RWPE2 (cell line): ENCODE results near the gene FBXL20.
A peak's percentile ranks its signal among the peaks of the same experiment; 100 is the strongest.

ENCODE experiments used
- ATAC-seq: fragments of 200-7000 bp; cut with Tn5 transposase; 3 replicates; pipeline ENCODE4 v1.9.1; 2021; ENCODE audit warnings: low read depth
- DNase-seq: peaks from one replicate; pipeline ENCODE4 v3.0.0-alpha.2; 2020; ENCODE audit warnings: low spot score
- H3K27ac ChIP-seq: fragments of 450-650 bp; 2 replicates; pipeline ENCODE4 v1.5.1; 2017; ENCODE audit warnings: mild to moderate bottlenecking; ENCODE audit not compliant: poor library complexity, severe bottlenecking
- H3K27me3 ChIP-seq: fragments of 250-450 bp; sonication (Bioruptor Pico); 2 replicates; pipeline ENCODE4 v1.5.1; 2021; ENCODE audit warnings: mild to moderate bottlenecking, moderate library complexity; ENCODE audit not compliant: insufficient read depth, poor library complexity, severe bottlenecking
- H3K36me3 ChIP-seq: fragments of 250-450 bp; sonication (Bioruptor Pico); 2 replicates; pipeline ENCODE4 v1.5.1; 2020; ENCODE audit warnings: low read depth, mild to moderate bottlenecking, moderate library complexity
- H3K4me1 ChIP-seq: fragments of 250-450 bp; sonication (Bioruptor Pico); 2 replicates; pipeline ENCODE4 v1.5.1; 2021; ENCODE audit warnings: mild to moderate bottlenecking, moderate library complexity; ENCODE audit not compliant: insufficient read depth, poor library complexity, severe bottlenecking
- H3K4me3 ChIP-seq: fragments of 250-450 bp; sonication (Bioruptor Pico); 2 replicates; pipeline ENCODE4 v1.5.1; 2021; ENCODE audit warnings: mild to moderate bottlenecking, moderate library complexity; ENCODE audit not compliant: severe bottlenecking
- H3K9me3 ChIP-seq: fragments of 250-450 bp; sonication (Bioruptor Pico); 2 replicates; pipeline ENCODE4 v1.5.1; 2021; ENCODE audit warnings: mild to moderate bottlenecking, moderate library complexity; ENCODE audit not compliant: severe bottlenecking
- TF ChIP-seq, protein P1 (sequence below): fragments of 450-650 bp; IDR thresholded peaks from one replicate; pipeline ENCODE4 v1.5.1; 2017; ENCODE audit warnings: mild to moderate bottlenecking, moderate library complexity; ENCODE audit not compliant: poor library complexity, severe bottlenecking

The FBXL20 gene

DNA sequence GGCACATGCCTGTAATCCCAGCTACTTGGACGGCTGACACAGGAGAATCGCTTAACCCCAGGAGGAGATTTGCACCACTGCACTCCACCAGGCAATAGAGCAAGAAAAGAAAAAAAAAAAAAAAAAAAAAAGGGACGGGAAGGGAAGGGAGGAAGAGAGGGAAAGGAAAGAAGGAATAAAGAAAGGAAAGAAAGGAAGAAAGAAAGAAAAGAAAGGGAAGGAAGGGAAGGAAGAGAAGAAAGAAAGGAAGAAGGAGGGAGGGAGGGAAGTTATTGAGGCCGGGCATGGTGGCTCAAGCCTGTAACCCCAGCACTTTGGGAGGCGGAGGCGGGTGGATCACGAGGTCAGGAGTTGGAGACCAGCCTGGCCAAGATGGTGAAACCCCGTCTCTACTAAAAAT lies 125.3 kb downstream of the FBXL20 start:
- no peak overlapping the region for H3K4me3 ChIP-seq
- no peaks in the 10 kb centered on the region for H3K4me1 ChIP-seq
- no peaks in the 10 kb centered on the region for H3K27me3 ChIP-seq
- H3K9me3 ChIP-seq: no peaks in the 10 kb centered on the region
- H3K36me3 ChIP-seq: 0 out of 2 replicates have a peak, but pooled peaks cover 3% of the 10 kb centered on the region
- H3K27ac ChIP-seq: no peak overlapping the region
- ATAC-seq (no peak), DNase-seq (no peak)
- TF ChIP-seq, protein P1, sequence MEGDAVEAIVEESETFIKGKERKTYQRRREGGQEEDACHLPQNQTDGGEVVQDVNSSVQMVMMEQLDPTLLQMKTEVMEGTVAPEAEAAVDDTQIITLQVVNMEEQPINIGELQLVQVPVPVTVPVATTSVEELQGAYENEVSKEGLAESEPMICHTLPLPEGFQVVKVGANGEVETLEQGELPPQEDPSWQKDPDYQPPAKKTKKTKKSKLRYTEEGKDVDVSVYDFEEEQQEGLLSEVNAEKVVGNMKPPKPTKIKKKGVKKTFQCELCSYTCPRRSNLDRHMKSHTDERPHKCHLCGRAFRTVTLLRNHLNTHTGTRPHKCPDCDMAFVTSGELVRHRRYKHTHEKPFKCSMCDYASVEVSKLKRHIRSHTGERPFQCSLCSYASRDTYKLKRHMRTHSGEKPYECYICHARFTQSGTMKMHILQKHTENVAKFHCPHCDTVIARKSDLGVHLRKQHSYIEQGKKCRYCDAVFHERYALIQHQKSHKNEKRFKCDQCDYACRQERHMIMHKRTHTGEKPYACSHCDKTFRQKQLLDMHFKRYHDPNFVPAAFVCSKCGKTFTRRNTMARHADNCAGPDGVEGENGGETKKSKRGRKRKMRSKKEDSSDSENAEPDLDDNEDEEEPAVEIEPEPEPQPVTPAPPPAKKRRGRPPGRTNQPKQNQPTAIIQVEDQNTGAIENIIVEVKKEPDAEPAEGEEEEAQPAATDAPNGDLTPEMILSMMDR: no peak

- TF ChIP-seq, protein P1: no peak
- peaks cover 11% of the 10 kb centered on the region; the same call in 1 of the 2 replicates for H3K36me3 ChIP-seq
Measured at GRCh38 chr17:39271546-39271945, 129.9 kb downstream of the FBXL20 start.

DNA sequence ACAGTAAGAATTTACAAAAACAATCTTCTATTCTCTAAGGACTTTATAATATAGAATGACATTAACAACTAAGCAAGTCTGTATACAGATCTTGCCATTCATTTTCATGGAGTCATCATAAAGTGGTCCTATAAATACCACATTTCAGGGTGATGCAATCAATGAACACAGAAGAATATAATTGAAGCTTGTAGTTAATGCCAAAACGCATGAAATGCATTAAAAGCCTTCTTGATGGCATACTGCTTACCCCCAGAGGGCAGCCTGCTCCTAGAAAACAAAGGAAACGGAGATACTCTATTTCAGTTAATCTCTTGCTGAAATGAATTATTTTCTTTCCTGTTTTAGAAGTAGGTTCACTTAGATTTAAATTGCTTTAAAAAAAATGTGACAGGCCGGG lies 130.5 kb downstream of the FBXL20 start:
- H3K4me3 ChIP-seq: no peak overlapping the region
- DNase-seq (no peak), ATAC-seq (no peak)
- H3K36me3 ChIP-seq: peaks cover 11% of the 10 kb centered on the region; the same call in 1 of the 2 replicates
- H3K27me3 ChIP-seq: no peaks in the 10 kb centered on the region
- H3K4me1 ChIP-seq: no peaks in the 10 kb centered on the region
- TF ChIP-seq, protein P1: peak; percentile 53
- H3K9me3 ChIP-seq: no peaks in the 10 kb centered on the region
- H3K27ac ChIP-seq: no peak overlapping the region

More at GRCh38 chr17:39271546-39271945, 129.9 kb downstream of the FBXL20 start:
- Histone ChIP-seq H3K27ac (no peak overlapping the region), H3K4me3 (no peak overlapping the region), H3K27me3 (no peaks in the 10 kb centered on the region), H3K4me1 (no peaks in the 10 kb centered on the region), H3K9me3 (no peaks in the 10 kb centered on the region)
- no peak for DNase-seq
- ATAC-seq: no peak

DNA sequence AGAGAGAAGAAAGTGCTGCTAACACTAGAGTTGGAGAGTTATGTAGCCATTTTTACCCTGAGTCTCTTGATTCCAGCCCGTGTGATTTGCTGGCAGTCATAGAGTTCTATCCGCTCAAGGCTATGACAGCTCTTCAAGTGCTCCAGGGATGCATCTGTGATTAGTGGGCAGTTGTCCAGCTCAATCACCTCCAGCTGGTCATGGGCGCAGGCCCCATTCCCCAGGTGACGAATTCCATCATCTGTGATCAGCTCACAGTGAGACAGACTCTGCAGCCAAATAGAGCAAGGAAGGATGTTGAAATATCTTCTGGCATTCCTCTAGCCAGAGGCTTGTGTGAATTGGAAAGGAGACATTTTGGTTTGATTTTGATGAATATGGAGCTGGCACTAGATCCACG lies 137.3 kb downstream of the FBXL20 start:
- H3K36me3 ChIP-seq: peaks cover 20% of the 10 kb centered on the region
- TF ChIP-seq, protein P1: no peak
- H3K4me1 ChIP-seq: no peaks in the 10 kb centered on the region
- no peak for DNase-seq
- ATAC-seq: no peak
- no peak overlapping the region for H3K4me3 ChIP-seq
- no peak overlapping the region for H3K27ac ChIP-seq
- H3K27me3 ChIP-seq: no peaks in the 10 kb centered on the region
- H3K9me3 ChIP-seq: no peaks in the 10 kb centered on the region

- Histone ChIP-seq H3K9me3 (no peaks in the 10 kb centered on the region), H3K27me3 (no peaks in the 10 kb centered on the region), H3K27ac (no peak overlapping the region), H3K4me3 (no peak overlapping the region), H3K4me1 (no peaks in the 10 kb centered on the region), H3K36me3 (peaks cover 17% of the 10 kb centered on the region)
- DNase-seq (no peak), ATAC-seq (no peak)
- TF ChIP-seq, protein P1: peak; percentile 13
Measured at GRCh38 chr17:39261286-39261685, 140.1 kb downstream of the FBXL20 start.
